A673 (cell line): ENCODE measurements around the gene SND1. TPM values are rescaled to one million over a fixed set of nuclear protein-coding genes. Genes with fewer than 3 reads are reported as not detected.
A peak's percentile ranks its signal among the peaks of the same experiment; 100 is the strongest.

Source experiments
- BruUV-seq: library from RNA; stranded (reverse); fragments of 400-500 nt; replicated peaks from 2 replicates; lab custom pipeline; 2021; lab: Mats Ljungman, UMichigan
- CTCF ChIA-PET: fragments of 300-600 bp; sonication (Branson Sonifier 250); formaldehyde crosslinking; loops from one replicate; lab custom pipeline; 2022; ENCODE audit warnings: antibody characterized with exemption; lab: Charles Lee
- POLR2A ChIA-PET: fragments of 300-600 bp; sonication (Branson Sonifier 250); formaldehyde crosslinking; loops from one replicate; lab custom pipeline; 2022; ENCODE audit warnings: antibody characterized with exemption; ENCODE audit not compliant: low non-redundant PET; lab: Charles Lee
- DNase-seq: peaks from one replicate; pipeline ENCODE4 v3.0.0-alpha.2; 2015; ENCODE audit warnings: low spot score
- H3K27ac ChIP-seq: fragments of 200-600 bp; sonication (generic); 2 replicates; pipeline ENCODE4 v1.5.1; 2016; ENCODE audit warnings: mixed run types, low read depth, mild to moderate bottlenecking, mixed read lengths, antibody characterized with exemption, low read length; ENCODE audit not compliant: poor library complexity, severe bottlenecking
- H3K27me3 ChIP-seq: fragments of 200-600 bp; sonication (generic); replicated peaks from 2 replicates; pipeline ENCODE4 v1.6.1; 2017; ENCODE audit warnings: mixed run types, low read depth, mild to moderate bottlenecking, mixed read lengths, antibody characterized with exemption, low read length; ENCODE audit not compliant: insufficient read depth, poor library complexity
- H3K36me3 ChIP-seq: fragments of 200-600 bp; sonication (generic); 2 replicates; pipeline ENCODE4 v1.6.1; 2016; ENCODE audit warnings: mixed run types, mild to moderate bottlenecking, mixed read lengths, antibody characterized with exemption, low read length; ENCODE audit not compliant: insufficient read depth, poor library complexity, severe bottlenecking
- H3K4me1 ChIP-seq: fragments of 200-600 bp; sonication (generic); 2 replicates; pipeline ENCODE4 v1.6.1; 2017; ENCODE audit warnings: mixed run types, mild to moderate bottlenecking, mixed read lengths, antibody characterized with exemption, low read length; ENCODE audit not compliant: insufficient read depth, poor library complexity, severe bottlenecking
- H3K4me3 ChIP-seq: fragments of 200-600 bp; sonication (generic); 2 replicates; pipeline ENCODE4 v1.5.1; 2016; ENCODE audit warnings: low read depth, mixed run types, mild to moderate bottlenecking, mixed read lengths, low read length; ENCODE audit not compliant: poor library complexity, severe bottlenecking
- H3K9me3 ChIP-seq: fragments of 200-600 bp; sonication (generic); 2 replicates; pipeline ENCODE4 v1.6.1; 2016; ENCODE audit warnings: mixed run types, low read depth, mild to moderate bottlenecking, mixed read lengths, antibody characterized with exemption, low read length; ENCODE audit not compliant: poor library complexity, severe bottlenecking
- EZH2 ChIP-seq: fragments of 200-600 bp; sonication (generic); IDR thresholded peaks from 2 replicates; pipeline ENCODE4 v1.6.1; 2017; ENCODE audit warnings: borderline replicate concordance, low read depth, mild to moderate bottlenecking, mixed read lengths, antibody characterized with exemption, low read length; ENCODE audit not compliant: poor library complexity, severe bottlenecking
- intact Hi-C: fragments of 100-400 bp; cut with micrococcal nuclease; formaldehyde crosslinking; loops from one replicate; pipeline ENCODE4 v1.10.0; 2022; ENCODE audit not compliant: unreplicated experiment
- total RNA-seq: library from RNA; stranded (reverse); gene quantifications from 2 replicates; pipeline ENCODE4 v1.2.3, GENCODE V29; 2021
- TF ChIP-seq, protein P1 (sequence below): fragments of 300-800, 200-600 bp; sonication (generic); conservative IDR thresholded peaks from 2 replicates; pipeline ENCODE4 v1.5.1; 2017; ENCODE audit warnings: low read depth, mild to moderate bottlenecking, antibody characterized with exemption, low read length, moderate library complexity, mixed read lengths

SND1 gene
- total RNA-seq, 1 experiment from 2014 or later = 177 TPM

GRCh38 chr7:127706766-127707165 lies 54.8 kb downstream of the SND1 start:
- CTCF ChIA-PET = interaction anchor here (2.2 kb wide), 1 partner anchor 503 kb away, joined by 23 read pairs; no protein-coding TSS in a partner anchor
- TF ChIP-seq, protein P1, sequence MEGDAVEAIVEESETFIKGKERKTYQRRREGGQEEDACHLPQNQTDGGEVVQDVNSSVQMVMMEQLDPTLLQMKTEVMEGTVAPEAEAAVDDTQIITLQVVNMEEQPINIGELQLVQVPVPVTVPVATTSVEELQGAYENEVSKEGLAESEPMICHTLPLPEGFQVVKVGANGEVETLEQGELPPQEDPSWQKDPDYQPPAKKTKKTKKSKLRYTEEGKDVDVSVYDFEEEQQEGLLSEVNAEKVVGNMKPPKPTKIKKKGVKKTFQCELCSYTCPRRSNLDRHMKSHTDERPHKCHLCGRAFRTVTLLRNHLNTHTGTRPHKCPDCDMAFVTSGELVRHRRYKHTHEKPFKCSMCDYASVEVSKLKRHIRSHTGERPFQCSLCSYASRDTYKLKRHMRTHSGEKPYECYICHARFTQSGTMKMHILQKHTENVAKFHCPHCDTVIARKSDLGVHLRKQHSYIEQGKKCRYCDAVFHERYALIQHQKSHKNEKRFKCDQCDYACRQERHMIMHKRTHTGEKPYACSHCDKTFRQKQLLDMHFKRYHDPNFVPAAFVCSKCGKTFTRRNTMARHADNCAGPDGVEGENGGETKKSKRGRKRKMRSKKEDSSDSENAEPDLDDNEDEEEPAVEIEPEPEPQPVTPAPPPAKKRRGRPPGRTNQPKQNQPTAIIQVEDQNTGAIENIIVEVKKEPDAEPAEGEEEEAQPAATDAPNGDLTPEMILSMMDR = no peak
- TF ChIP-seq EZH2 = no peak
- Histone ChIP-seq H3K4me3 (no peak overlapping the region), H3K27ac (no peak overlapping the region), H3K36me3 (peaks cover 74% of the 10 kb centered on the region), H3K4me1 (no peaks in the 10 kb centered on the region), H3K27me3 (no peaks in the 10 kb centered on the region), H3K9me3 (peaks cover 10% of the 10 kb centered on the region)
- DNase-seq = no peak
- intact Hi-C loops = loop anchor here (10.0 kb wide), 1 partner anchor 618 kb away; no protein-coding TSS in a partner anchor
- POLR2A ChIA-PET = no interaction called here
- BruUV-seq = no TSS peak

DNA sequence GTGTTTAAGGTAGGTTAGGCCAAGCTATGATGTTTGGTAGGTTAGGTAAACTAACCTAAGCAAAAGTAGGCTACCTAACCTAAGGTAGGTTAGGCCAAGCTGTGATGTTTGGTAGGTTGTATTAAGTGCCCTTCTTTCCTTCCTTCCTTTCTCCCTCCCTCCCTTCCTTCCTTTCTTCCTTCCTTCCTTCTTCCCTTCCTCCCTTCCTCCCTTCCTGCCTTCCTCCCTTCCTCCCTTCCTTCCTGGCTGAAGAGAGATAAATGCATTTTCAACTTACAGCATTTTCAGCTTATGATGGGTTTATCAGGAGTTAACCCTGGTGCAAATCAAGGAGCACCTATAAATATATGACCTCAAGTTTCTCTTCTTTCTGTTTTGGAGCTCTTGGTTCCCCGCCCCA lies 56.2 kb downstream of the SND1 start:
- Histone ChIP-seq H3K36me3 (peaks cover 60% of the 10 kb centered on the region), H3K9me3 (peaks cover 10% of the 10 kb centered on the region), H3K27me3 (no peaks in the 10 kb centered on the region), H3K27ac (no peak overlapping the region), H3K4me1 (no peaks in the 10 kb centered on the region), H3K4me3 (no peak overlapping the region)
- intact Hi-C loops = loop anchor here (1.0 to 10.0 kb wide), 3 partner anchors 327 to 617 kb away; no protein-coding TSS in a partner anchor
- POLR2A ChIA-PET = no interaction called here
- CTCF ChIA-PET = interaction anchor here (0.5 to 2.2 kb wide), 7 partner anchors 10 to 905 kb away, joined by 3 to 23 read pairs (median 3); no protein-coding TSS in a partner anchor
- TF ChIP-seq EZH2 = no peak
- TF ChIP-seq, protein P1 = no peak
- BruUV-seq = no TSS peak
- DNase-seq = no peak

DNA sequence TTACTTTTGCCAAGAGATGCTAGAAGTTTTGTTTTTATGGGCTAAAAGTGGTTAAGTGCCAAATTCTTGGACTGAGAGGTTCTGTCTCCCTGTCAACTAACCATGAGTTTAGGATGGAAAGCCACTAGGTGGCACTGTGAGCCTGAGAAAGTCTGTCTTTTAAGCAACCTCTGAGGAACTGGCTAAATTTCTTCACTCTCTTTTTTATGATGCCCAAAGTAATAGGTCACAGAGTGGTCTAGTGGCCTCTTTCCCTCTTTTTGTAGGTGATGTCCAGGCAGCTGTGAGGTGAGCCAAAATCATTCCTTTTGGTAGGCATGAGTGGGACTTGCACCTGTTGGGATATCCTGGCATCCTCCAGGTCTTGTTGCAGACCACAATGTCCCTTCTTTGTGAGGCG lies 56.8 kb downstream of the SND1 start:
- intact Hi-C loops = loop anchor here (1.0 to 10.0 kb wide), 3 partner anchors 326 to 616 kb away; no protein-coding TSS in a partner anchor
- no peak overlapping the region for H3K27ac ChIP-seq
- H3K27me3 ChIP-seq = no peaks in the 10 kb centered on the region
- no peaks in the 10 kb centered on the region for H3K4me1 ChIP-seq
- ChIA-PET POLR2A (no interaction called here), CTCF (interaction anchor here (0.6 to 2.2 kb wide), 6 partner anchors 9 to 905 kb away, joined by 3 to 23 read pairs (median 4); no protein-coding TSS in a partner anchor)
- TF ChIP-seq EZH2 = no peak
- TF ChIP-seq, protein P1 = peak; percentile 76
- no TSS peak for BruUV-seq
- DNase-seq = peak; percentile 79
- H3K36me3 ChIP-seq = peaks cover 56% of the 10 kb centered on the region
- H3K4me3 ChIP-seq = no peak overlapping the region
- H3K9me3 ChIP-seq = peaks cover 10% of the 10 kb centered on the region
